IPS-NIHi7 (cell line): ENCODE results near the gene MRPL14.

Source experiments
- DNase-seq: peaks from one replicate; pipeline ENCODE4 v3.0.0; 2012; ENCODE audit warnings: mixed read lengths; ENCODE audit errors: extremely low spot score

MRPL14 gene

DNA sequence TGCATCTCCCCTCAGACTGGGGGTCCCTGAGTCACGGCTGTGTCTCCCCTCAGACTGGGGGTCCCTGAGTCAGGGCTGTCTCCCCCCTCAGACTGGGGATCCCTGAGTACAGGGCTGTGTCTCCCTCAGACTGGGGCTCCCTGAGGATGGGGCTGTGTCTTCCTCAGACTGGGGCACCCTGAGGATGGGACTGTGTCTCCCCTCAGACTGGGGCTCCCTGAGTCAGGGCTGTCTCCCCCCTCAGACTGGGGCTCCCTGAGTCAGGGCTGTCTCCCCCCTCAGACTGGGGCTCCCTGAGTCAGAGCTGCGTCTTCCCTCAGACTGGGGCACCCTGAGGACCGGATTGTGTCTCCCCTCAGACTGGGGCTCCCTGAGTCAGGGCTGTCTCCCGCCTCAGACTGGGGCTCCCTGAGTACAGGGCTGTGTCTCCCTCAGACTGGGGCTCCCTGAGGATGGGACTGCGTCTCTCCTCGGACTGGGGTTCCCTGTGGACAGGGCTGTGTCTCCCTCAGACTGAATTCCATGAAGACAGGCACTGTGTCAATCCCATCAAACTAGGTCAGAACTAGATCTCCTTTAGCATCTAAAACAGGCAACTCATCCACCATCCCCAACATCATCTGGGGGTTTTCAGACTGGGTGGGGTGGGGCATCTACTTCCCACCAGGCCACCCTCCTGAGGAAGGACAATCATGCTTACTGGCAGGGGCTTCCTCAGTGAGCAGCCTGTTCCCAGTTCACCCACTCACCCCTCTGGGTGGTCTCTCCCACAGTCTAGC lies 60.7 kb downstream of the MRPL14 start:
- DNase-seq: no peak

DNA sequence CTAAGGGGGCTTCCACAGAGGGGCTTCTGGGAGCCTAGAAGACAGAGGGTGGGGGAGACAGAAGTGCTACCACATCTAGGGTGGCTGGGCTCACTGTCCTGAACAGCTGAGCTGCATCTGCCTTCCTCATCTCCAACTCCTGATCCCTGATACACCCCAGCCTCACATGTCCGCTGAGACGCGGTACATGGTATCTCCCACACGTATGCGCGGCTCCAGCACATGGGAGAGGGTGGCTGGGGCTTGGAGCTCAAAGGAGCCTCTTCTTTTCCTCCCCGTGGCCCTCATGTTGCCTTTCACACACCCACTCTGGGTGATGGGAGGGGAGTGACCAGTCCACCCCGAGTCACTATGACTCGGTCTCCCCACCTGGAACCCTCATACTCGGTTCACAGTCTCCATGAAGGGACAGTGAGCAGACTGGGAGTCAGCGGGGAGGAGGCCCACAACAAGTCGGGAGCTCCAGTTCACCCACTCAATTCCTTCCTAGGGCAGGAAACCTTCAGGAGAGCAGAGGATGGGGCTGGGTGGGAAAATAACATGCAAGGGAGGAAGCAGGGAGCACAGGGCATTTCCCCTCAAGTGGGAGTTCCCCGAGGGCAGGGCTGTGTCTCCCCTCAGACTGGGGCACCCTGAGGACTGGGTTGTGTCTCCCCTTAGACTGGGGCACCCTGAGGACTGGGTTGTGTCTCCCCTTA lies 61.7 kb downstream of the MRPL14 start:
- no peak for DNase-seq

DNA sequence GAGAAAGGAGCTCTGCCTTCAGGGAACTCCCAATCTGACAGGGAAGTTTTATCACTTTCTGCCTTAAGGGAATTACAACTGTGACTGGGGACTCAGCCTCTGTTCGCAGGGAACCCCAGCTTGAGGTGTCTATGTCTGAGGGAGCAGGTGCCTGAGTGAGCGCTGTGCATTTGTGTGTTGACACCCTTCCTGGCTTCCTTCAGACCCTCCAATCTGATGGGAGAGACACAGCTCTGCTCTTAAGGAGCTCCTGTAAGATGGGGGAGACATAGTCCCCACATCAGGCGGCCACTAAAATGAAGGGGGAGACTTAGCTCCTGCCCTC lies 62.3 kb downstream of the MRPL14 start:
- DNase-seq: no peak

GRCh38 chr6:44064089-44064947 lies 62.9 kb downstream of the MRPL14 start:
- no peak for DNase-seq

DNA sequence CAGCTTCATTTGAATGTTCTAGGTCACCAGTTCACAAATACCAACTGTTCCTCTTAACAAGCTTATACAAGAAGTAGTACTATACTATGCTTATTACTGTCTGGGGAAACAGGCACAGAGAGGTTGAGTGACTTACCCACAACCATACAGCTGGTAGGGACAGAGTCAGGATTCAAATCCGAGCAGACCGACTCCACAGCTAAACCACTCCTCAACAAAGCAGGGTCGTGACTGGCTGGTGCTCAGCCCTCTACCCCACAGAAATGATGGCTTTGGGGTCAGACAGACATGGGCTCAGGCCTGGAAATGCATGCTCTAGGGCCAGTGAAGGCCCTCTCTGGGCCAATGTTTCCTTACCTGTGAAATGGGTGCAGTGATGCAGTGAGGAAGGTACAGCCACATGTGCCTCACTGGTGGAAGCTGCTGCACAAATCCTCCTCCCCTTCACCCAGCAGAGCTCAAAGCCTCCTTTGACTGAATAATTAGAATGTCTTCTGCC lies 63.6 kb downstream of the MRPL14 start:
- DNase-seq: no peak
